Mammary epithelial cell (primary cell): ENCODE measurements around the gene CAMSAP1.
"Not testable (repeated sequence)": the region's sequence is repeated elsewhere in the genome, so short reads cannot be mapped to it uniquely, and the experiment has no call there.

Experiments used
- EZH2 ChIP-seq: IDR thresholded peaks from 2 replicates; pipeline ENCODE4 v1.6.1; 2012; ENCODE audit warnings: low read length, inconsistent platforms, borderline replicate concordance
- TF ChIP-seq, protein P1 (sequence below), 2 donors: IDR thresholded peaks in 1 of 2; conservative IDR thresholded peaks in 1 of 2; 2 replicates each; pipeline ENCODE4 v1.5.1; 2011 to 2012; ENCODE audit warnings: inconsistent platforms in 2 of 2, low read length in 2 of 2, mild to moderate bottlenecking in 2 of 2, control low read depth in 1 of 2, low read depth in 1 of 2; ENCODE audit not compliant: insufficient read depth in 1 of 2; ENCODE audit errors: extremely low read depth in 1 of 2

DNA sequence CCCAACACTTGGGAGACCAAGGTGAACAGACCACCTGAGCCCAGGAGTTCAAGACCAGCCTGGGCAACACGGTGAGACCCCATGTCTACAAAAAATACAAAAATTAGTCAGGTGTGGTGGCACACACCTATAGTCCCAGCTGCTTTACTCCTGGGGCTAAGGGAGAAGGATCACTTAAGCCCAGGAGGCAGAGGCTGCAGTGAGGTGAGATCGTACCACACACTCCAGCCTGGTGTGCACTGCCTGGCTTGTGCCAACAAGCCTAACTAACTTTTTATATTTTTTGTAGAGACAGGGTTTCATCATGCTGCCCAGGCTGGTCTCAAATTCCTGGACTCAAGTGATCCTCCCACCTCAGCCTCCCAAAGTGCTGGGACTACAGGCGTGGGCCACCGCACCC is 43.5 kb upstream of the CAMSAP1 start:
- TF ChIP-seq, protein P1, sequence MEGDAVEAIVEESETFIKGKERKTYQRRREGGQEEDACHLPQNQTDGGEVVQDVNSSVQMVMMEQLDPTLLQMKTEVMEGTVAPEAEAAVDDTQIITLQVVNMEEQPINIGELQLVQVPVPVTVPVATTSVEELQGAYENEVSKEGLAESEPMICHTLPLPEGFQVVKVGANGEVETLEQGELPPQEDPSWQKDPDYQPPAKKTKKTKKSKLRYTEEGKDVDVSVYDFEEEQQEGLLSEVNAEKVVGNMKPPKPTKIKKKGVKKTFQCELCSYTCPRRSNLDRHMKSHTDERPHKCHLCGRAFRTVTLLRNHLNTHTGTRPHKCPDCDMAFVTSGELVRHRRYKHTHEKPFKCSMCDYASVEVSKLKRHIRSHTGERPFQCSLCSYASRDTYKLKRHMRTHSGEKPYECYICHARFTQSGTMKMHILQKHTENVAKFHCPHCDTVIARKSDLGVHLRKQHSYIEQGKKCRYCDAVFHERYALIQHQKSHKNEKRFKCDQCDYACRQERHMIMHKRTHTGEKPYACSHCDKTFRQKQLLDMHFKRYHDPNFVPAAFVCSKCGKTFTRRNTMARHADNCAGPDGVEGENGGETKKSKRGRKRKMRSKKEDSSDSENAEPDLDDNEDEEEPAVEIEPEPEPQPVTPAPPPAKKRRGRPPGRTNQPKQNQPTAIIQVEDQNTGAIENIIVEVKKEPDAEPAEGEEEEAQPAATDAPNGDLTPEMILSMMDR (conservative IDR thresholded peaks at IDR 0.05 in 1 of 2, IDR thresholded peaks at IDR 0.05 in 1 of 2; ENCODE audit: extremely low read depth in 1 of 2, insufficient read depth in 1 of 2, low read depth in 1 of 2, low read length in 2 of 2), result not testable (repeated sequence)
- not testable (repeated sequence) for TF ChIP-seq EZH2
